ENCODE data around the gene RUFY4. TPM values are rescaled to one million over a fixed set of nuclear protein-coding genes. Genes with fewer than 3 reads are reported as not detected.

RUFY4 gene
- total RNA-seq, 1 experiment from 2014 or later, result 0.31 TPM

DNA sequence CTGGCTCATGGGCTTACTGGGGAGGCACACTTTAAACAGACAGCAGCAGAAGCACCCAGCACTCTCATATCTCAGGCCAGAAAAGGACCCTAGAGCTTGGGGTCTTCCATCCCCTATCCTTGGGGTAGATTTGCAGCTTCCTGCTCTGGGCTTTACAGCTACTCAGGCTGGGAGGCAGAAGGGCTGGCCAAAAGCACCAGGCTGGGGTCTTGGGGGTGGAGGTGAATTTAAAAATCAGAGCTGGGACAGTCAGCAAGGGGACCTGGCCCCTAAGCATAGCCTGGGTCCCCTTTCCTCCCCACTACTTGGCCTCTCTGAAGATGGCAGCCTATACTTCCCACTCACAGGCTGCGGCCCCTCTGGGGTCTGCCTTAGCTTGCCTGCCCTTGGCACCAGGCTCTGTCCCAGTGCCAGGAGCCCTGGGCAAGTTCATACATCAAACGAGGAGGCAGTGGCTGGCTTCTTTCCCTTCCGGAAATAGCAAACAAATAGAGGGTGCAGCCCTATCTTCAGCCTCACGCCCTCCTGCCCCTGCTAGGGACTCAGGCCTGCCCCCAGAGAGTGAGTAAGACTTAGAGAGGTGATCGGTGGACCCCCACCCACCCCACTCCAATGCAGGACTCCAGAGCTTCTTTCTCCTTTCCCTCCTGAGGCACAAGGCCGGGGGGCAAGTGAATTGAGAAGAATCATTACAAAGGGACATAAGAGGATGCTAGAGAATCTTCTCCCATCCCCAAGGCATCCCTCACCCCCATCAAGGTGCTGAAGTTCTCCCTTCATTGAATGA, 40.3 kb upstream of the RUFY4 start (continued):
- TF ChIP-seq, protein P1, sequence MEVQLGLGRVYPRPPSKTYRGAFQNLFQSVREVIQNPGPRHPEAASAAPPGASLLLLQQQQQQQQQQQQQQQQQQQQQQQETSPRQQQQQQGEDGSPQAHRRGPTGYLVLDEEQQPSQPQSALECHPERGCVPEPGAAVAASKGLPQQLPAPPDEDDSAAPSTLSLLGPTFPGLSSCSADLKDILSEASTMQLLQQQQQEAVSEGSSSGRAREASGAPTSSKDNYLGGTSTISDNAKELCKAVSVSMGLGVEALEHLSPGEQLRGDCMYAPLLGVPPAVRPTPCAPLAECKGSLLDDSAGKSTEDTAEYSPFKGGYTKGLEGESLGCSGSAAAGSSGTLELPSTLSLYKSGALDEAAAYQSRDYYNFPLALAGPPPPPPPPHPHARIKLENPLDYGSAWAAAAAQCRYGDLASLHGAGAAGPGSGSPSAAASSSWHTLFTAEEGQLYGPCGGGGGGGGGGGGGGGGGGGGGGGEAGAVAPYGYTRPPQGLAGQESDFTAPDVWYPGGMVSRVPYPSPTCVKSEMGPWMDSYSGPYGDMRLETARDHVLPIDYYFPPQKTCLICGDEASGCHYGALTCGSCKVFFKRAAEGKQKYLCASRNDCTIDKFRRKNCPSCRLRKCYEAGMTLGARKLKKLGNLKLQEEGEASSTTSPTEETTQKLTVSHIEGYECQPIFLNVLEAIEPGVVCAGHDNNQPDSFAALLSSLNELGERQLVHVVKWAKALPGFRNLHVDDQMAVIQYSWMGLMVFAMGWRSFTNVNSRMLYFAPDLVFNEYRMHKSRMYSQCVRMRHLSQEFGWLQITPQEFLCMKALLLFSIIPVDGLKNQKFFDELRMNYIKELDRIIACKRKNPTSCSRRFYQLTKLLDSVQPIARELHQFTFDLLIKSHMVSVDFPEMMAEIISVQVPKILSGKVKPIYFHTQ (CRISPR knock-in tag; IDR thresholded peaks at IDR 0.05), result no peak
- TF ChIP-seq, protein P2, sequence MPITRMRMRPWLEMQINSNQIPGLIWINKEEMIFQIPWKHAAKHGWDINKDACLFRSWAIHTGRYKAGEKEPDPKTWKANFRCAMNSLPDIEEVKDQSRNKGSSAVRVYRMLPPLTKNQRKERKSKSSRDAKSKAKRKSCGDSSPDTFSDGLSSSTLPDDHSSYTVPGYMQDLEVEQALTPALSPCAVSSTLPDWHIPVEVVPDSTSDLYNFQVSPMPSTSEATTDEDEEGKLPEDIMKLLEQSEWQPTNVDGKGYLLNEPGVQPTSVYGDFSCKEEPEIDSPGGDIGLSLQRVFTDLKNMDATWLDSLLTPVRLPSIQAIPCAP (CRISPR knock-in tag; IDR thresholded peaks at IDR 0.05), result no peak
- TF ChIP-seq, protein P3, sequence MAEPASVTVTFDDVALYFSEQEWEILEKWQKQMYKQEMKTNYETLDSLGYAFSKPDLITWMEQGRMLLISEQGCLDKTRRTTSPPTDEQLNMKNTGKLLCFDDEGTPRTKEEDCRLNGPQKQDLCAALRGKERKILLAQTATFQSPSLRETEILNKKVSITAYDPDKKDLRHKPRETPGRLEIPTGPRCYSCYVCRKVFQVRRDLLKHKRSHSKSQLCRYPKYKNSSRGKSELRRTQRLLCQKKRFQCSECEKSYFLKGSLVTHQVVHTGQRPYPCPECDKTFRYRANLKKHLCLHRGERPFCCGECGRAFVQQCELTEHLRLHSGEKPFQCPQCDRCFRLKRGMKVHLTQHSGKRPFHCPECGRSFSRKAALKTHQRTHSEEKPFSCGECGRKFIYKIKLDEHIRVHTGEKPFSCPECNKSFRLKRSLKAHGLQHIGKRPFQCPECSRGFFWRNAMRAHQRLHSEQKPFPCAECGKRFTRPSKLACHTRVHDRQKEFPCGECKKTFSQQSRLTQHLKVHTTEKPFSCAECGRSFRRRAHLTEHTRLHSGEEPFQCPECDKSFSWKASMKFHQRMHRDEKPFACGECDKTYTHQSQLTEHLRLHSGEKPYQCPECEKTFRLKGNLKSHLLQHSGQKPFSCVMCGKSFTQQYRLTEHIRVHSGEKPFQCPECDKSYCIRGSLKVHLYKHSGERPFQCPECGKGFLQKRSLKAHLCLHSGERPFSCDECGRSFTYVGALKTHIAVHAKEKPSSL (CRISPR knock-in tag; conservative IDR thresholded peaks at IDR 0.05), result no peak
- TF ChIP-seq, protein P4, sequence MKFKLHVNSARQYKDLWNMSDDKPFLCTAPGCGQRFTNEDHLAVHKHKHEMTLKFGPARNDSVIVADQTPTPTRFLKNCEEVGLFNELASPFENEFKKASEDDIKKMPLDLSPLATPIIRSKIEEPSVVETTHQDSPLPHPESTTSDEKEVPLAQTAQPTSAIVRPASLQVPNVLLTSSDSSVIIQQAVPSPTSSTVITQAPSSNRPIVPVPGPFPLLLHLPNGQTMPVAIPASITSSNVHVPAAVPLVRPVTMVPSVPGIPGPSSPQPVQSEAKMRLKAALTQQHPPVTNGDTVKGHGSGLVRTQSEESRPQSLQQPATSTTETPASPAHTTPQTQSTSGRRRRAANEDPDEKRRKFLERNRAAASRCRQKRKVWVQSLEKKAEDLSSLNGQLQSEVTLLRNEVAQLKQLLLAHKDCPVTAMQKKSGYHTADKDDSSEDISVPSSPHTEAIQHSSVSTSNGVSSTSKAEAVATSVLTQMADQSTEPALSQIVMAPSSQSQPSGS (CRISPR knock-in tag; IDR thresholded peaks at IDR 0.05; ENCODE audit: borderline replicate concordance, low read depth), result no peak
- TF ChIP-seq HMGA2 (CRISPR knock-in tag; IDR thresholded peaks at IDR 0.05), result no peak

DNA sequence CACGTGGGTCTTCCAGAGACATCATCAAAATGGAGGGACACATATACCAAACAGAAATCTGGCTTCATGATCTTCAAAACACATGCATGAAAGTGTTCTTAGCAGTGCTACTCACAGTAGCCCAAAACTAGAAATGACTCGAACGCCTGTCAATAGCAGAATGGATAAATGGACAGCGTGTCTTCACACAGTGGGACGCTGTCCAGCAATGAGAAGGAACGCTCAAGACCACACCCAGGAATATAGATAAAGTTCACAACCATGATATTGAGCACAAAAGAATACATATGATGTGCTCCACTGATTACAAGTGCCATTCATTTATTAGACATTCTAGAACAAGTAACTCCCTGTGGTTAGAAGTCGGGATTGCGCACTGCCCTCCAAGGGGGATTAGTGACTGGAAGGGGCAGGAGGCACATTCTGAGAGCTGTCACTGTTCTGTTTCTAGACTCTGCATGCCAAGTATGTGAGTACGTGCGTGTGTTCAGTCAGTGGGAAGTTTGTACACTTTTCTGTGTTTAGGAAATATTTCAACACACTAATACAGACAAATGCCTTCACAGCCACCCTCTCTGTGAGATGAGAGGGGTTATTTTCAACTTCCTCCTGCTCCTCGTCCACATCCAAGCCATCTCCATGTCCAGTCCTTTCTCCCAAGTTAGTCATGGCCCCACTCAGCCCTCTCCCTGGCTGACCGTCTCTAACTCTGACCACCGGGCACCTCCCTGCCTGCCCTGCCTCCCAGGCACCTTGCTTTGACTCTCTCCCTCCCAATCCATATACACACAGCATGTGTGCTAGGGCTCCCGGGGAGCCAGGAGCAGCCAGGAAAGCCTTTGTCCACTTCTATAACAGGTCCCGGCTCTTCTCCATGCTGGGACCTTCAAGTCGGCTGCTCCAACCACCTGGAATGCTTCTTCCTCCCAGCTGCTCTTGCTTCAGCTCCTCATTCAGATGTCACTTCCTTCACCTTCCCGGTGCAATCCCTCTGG, 39.4 kb upstream of the RUFY4 start:
- H3K36me3 Mint-ChIP-seq, result no peaks in the 10 kb centered on the region
- no peaks in the 10 kb centered on the region for H3K9me3 Mint-ChIP-seq
- TF ChIP-seq, protein P5, sequence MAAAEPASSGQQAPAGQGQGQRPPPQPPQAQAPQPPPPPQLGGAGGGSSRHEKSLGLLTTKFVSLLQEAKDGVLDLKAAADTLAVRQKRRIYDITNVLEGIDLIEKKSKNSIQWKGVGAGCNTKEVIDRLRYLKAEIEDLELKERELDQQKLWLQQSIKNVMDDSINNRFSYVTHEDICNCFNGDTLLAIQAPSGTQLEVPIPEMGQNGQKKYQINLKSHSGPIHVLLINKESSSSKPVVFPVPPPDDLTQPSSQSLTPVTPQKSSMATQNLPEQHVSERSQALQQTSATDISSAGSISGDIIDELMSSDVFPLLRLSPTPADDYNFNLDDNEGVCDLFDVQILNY (CRISPR knock-in tag; IDR thresholded peaks at IDR 0.05), result no peak
- H3K27ac Mint-ChIP-seq, result no peak overlapping the region
- H3K27me3 Mint-ChIP-seq (ENCODE audit: low read depth), result peaks cover 29% of the 10 kb centered on the region
- no peak for DNase-seq (ENCODE audit: low spot score)
- ATAC-seq, result no peak
- H3K4me3 Mint-ChIP-seq, result no peak overlapping the region
- ChIA-PET CTCF (interaction anchor here (0.6 to 1.9 kb wide), 4 partner anchors 18 to 243 kb away, joined by 5 to 10 read pairs (median 5); no protein-coding TSS in a partner anchor), POLR2A (no interaction called here)
- peaks cover 15% of the 10 kb centered on the region for H3K4me1 Mint-ChIP-seq

DNA sequence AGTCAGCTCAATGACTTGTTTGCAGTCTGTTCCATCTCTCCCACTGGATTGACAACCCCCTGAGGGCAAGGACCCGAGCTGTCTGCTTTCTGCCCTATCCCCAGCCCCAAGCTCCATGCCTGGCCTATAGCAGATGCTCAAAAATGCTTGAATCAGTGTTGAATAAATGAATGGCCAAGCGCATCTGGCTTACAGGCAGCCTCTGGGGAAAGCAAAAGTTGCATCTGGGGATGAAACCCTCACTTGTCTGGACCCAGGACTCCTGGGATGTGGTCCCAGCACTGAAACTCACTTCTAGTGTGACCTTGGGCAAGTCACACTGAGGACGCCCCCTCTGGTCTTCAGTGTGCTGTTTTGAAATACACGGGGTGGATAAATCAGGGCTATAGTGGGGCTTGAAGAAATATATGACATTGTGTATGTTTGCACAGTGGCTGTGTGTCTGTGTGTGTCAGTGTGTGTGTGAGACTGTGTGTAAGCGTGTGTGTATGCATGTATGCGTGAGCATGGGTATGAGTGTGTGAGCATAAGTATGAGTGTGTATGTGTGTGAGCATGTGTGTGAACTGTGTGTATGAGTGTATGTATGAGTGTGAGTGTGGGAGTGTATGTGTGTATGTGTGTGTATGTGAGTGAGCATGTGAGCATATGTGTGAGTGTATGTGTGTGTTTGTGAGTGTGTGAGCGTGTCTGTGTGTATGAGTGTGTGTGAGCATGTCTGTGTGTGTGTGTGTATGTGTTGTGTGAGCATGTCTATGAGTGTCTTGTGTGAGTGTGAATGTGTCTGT, 38.5 kb upstream of the RUFY4 start:
- DNase-seq (ENCODE audit: low spot score), result no peak
- H3K9me3 Mint-ChIP-seq, result no peaks in the 10 kb centered on the region
- CTCF ChIA-PET, result interaction anchor here (0.6 to 4.3 kb wide), 4 partner anchors 19 to 244 kb away, joined by 5 to 65 read pairs (median 5); no protein-coding TSS in a partner anchor

More for the DNA sequence above, 38.5 kb upstream of the RUFY4 start:
- peaks cover 10% of the 10 kb centered on the region for H3K4me1 Mint-ChIP-seq
- H3K27me3 Mint-ChIP-seq (ENCODE audit: low read depth), result peaks cover 30% of the 10 kb centered on the region
- H3K27ac Mint-ChIP-seq, result no peak overlapping the region
- POLR2A ChIA-PET, result no interaction called here
- no peak for ATAC-seq
- H3K4me3 Mint-ChIP-seq, result no peak overlapping the region
- no peaks in the 10 kb centered on the region for H3K36me3 Mint-ChIP-seq
- TF ChIP-seq TEAD4 (CRISPR knock-in tag; IDR thresholded peaks at IDR 0.05), result no peak
- no peak for TF ChIP-seq ZNF317 (CRISPR knock-in tag; IDR thresholded peaks at IDR 0.05; ENCODE audit: borderline replicate concordance, low read depth)
- TF ChIP-seq JAZF1 (CRISPR knock-in tag; IDR thresholded peaks at IDR 0.05), result no peak
- no peak for TF ChIP-seq FOXP1 (CRISPR knock-in tag; IDR thresholded peaks at IDR 0.05; ENCODE audit: borderline replicate concordance)
- TF ChIP-seq ATF1 (CRISPR knock-in tag; IDR thresholded peaks at IDR 0.05), result no peak
- TF ChIP-seq RORB (CRISPR knock-in tag; IDR thresholded peaks at IDR 0.05), result no peak

Data from WTC11 (cell line).